H1 (cell line): Measurements from ENCODE around the gene ZBTB20. TPM values are rescaled to one million over a fixed set of nuclear protein-coding genes. Genes with fewer than 3 reads are reported as not detected.

Experiments
- CTCF ChIA-PET: fragments of 300-600 bp; sonication (Branson Sonifier 250); formaldehyde crosslinking; loops from one replicate; lab custom pipeline; 2021; ENCODE audit not compliant: partially characterized antibody; lab: Charles Lee
- POLR2A ChIA-PET: fragments of 300-600 bp; sonication (Branson Sonifier 250); formaldehyde crosslinking; loops from one replicate; lab custom pipeline; 2021; ENCODE audit warnings: inconsistent platforms; ENCODE audit not compliant: partially characterized antibody; lab: Charles Lee
- DNase-seq, 2 experiments: peaks; one replicate each; pipeline versions ENCODE4 v3.0.0 to v3.0.0-alpha.2; 2010 to 2022; ENCODE audit warnings: low spot score in 2 of 2, low read depth in 1 of 2, mixed read lengths in 1 of 2
- FAIRE-seq: peaks from 2 replicates; lab custom pipeline; 2011; peaks lifted over from hg19 to GRCh38; lab: Jason Lieb, UNC
- H2AFZ ChIP-seq: 2 replicates; pipeline ENCODE4 v1.8.1; 2012; ENCODE audit warnings: low read length, inconsistent platforms
- H2AK5ac ChIP-seq: 2 replicates; pipeline ENCODE4 v1.6.1; 2013; ENCODE audit warnings: low read depth, low read length
- H2BK120ac ChIP-seq: replicated peaks from 2 replicates; pipeline ENCODE3; 2013; ENCODE audit warnings: low read depth, low read length, inconsistent platforms
- H2BK12ac ChIP-seq: 2 replicates; pipeline ENCODE4 v1.6.1; 2013; ENCODE audit warnings: low read depth, low read length
- H2BK15ac ChIP-seq: 2 replicates; pipeline ENCODE4 v1.6.1; 2013; ENCODE audit warnings: low read length
- H2BK20ac ChIP-seq: 2 replicates; pipeline ENCODE4 v1.6.1; 2013; ENCODE audit warnings: low read length
- H2BK5ac ChIP-seq: 2 replicates; pipeline ENCODE4 v1.6.1; 2013; ENCODE audit warnings: low read depth, low read length
- H3K14ac ChIP-seq: 2 replicates; pipeline ENCODE4 v1.6.1; 2013; ENCODE audit warnings: inconsistent platforms; ENCODE audit not compliant: insufficient read length
- H3K18ac ChIP-seq: 2 replicates; pipeline ENCODE4 v1.6.1; 2013; ENCODE audit warnings: low read length; ENCODE audit errors: extremely low read depth
- H3K23ac ChIP-seq: 2 replicates; pipeline ENCODE4 v1.6.1; 2013; ENCODE audit warnings: inconsistent platforms; ENCODE audit not compliant: insufficient read length
- H3K23me2 ChIP-seq: 2 replicates; pipeline ENCODE4 v1.6.1; 2013; ENCODE audit warnings: low read depth, low read length
- H3K27ac ChIP-seq: 2 replicates; pipeline ENCODE4 v1.6.1; 2011; ENCODE audit warnings: low read depth, low read length, inconsistent platforms
- H3K27me3 ChIP-seq, 4 experiments: replicated peaks in 1 of 4; 1 replicate in 1 of 4; 2 replicates in 3 of 4; pipeline versions ENCODE4 v1.6.1 to v1.8.1; 2011 to 2013; ENCODE audit warnings: low read length in 3 of 4, mild to moderate bottlenecking in 3 of 4, inconsistent platforms in 2 of 4, mixed read lengths in 2 of 4, moderate library complexity in 1 of 4; ENCODE audit not compliant: control insufficient read depth in 3 of 4, insufficient read depth in 3 of 4; ENCODE audit errors: extremely low read depth in 1 of 4
- H3K36me3 ChIP-seq, 4 experiments: 2 replicates each; pipeline versions ENCODE4 v1.6.1 to v1.8.1; 2011 to 2013; ENCODE audit warnings: mild to moderate bottlenecking in 4 of 4, low read length in 3 of 4, moderate library complexity in 2 of 4, control low read depth in 1 of 4, inconsistent platforms in 1 of 4; ENCODE audit not compliant: insufficient read depth in 4 of 4, control insufficient read depth in 2 of 4
- H3K4ac ChIP-seq: replicated peaks from 2 replicates; pipeline ENCODE3; 2013; ENCODE audit warnings: low read length, low read depth, mixed read lengths, inconsistent platforms; ENCODE audit not compliant: insufficient read length
- H3K4me1 ChIP-seq, 4 experiments: replicated peaks in 1 of 4; 1 replicate in 1 of 4; 2 replicates in 3 of 4; pipeline versions ENCODE4 v1.6.1 to v1.8.1; 2011 to 2013; ENCODE audit warnings: low read length in 3 of 4, inconsistent platforms in 2 of 4, mixed read lengths in 1 of 4; ENCODE audit not compliant: insufficient read depth in 4 of 4, control insufficient read depth in 3 of 4
- H3K4me2 ChIP-seq, 2 experiments: 2 replicates each; pipeline versions ENCODE4 v1.6.1 to v1.8.1; 2011 to 2013; ENCODE audit warnings: low read depth in 2 of 2, low read length in 2 of 2, control low read depth in 1 of 2, inconsistent platforms in 1 of 2, mild to moderate bottlenecking in 1 of 2; ENCODE audit not compliant: insufficient read depth in 1 of 2
- H3K4me3 ChIP-seq, 4 experiments: fragments of 200-600, 300-600 bp in 1 of 4; sonication (generic), shearing (Covaris generic), sonication (Bioruptor Twin) in 1 of 4; 2 replicates each; pipeline versions ENCODE4 v1.5.1 to v1.8.1; 2011 to 2016; ENCODE audit warnings: low read length in 4 of 4, low read depth in 3 of 4, control low read depth in 2 of 4, inconsistent platforms in 2 of 4, mild to moderate bottlenecking in 2 of 4, mixed read lengths in 1 of 4, moderate library complexity in 1 of 4; ENCODE audit not compliant: insufficient read depth in 2 of 4; ENCODE audit errors: extremely low read depth in 1 of 4
- H3K56ac ChIP-seq: replicated peaks from 2 replicates; pipeline ENCODE3; 2013; ENCODE audit warnings: low read depth, mild to moderate bottlenecking, mixed read lengths, low read length, inconsistent platforms; ENCODE audit not compliant: insufficient read length
- H3K79me1 ChIP-seq: 2 replicates; pipeline ENCODE4 v1.6.1; 2013; ENCODE audit warnings: low read depth, low read length, control low read depth
- H3K79me2 ChIP-seq, 2 experiments: 2 replicates each; pipeline versions ENCODE4 v1.6.1 to v1.8.1; 2012 to 2013; ENCODE audit warnings: low read length in 2 of 2, mild to moderate bottlenecking in 2 of 2, inconsistent platforms in 1 of 2; ENCODE audit not compliant: insufficient read depth in 2 of 2, control insufficient read depth in 1 of 2
- H3K9ac ChIP-seq, 4 experiments: replicated peaks in 1 of 4; 1 replicate in 1 of 4; 2 replicates in 3 of 4; pipeline versions ENCODE4 v1.6.1 to v1.8.1; 2011 to 2013; ENCODE audit warnings: low read depth in 3 of 4, low read length in 3 of 4, control low read depth in 2 of 4, mild to moderate bottlenecking in 2 of 4, moderate library complexity in 2 of 4, inconsistent platforms in 1 of 4; ENCODE audit errors: extremely low read depth in 1 of 4
- H3K9me3 ChIP-seq, 2 experiments: 2 replicates each; pipeline versions ENCODE4 v1.6.1 to v1.8.1; 2012 to 2013; ENCODE audit warnings: mild to moderate bottlenecking in 2 of 2, moderate library complexity in 2 of 2, control low read depth in 1 of 2, inconsistent platforms in 1 of 2, low read depth in 1 of 2, low read length in 1 of 2, mixed read lengths in 1 of 2; ENCODE audit not compliant: insufficient read depth in 2 of 2
- H4K20me1 ChIP-seq, 2 experiments: replicated peaks in 1 of 2; 2 replicates each; pipeline versions ENCODE3 to v1.8.1; 2011 to 2013; ENCODE audit warnings: inconsistent platforms in 2 of 2, low read length in 2 of 2, mild to moderate bottlenecking in 1 of 2; ENCODE audit not compliant: insufficient read depth in 2 of 2, control insufficient read depth in 1 of 2
- H4K5ac ChIP-seq: 2 replicates; pipeline ENCODE4 v1.6.1; 2013; ENCODE audit warnings: low read length, low read depth, mixed read lengths, inconsistent platforms; ENCODE audit not compliant: insufficient read length
- H4K8ac ChIP-seq: 2 replicates; pipeline ENCODE4 v1.8.0; 2013; ENCODE audit warnings: mild to moderate bottlenecking, moderate library complexity, low read length, inconsistent platforms; ENCODE audit not compliant: insufficient read depth; ENCODE audit errors: extremely low read depth
- H4K91ac ChIP-seq: replicated peaks from 2 replicates; pipeline ENCODE3; 2013; ENCODE audit warnings: low read length, mixed read lengths, inconsistent platforms; ENCODE audit not compliant: insufficient read length
- ASH2L ChIP-seq: fragments of 200-600, 300-600 bp; sonication (generic); IDR thresholded peaks from one replicate; pipeline ENCODE4 v1.7.1; 2017; ENCODE audit warnings: low read length
- CBX5 ChIP-seq: fragments of 300-800, 300-1000 bp; sonication (generic); IDR thresholded peaks from 2 replicates; pipeline ENCODE4 v1.7.1; 2016; ENCODE audit warnings: antibody characterized with exemption, low read length, low read depth
- CHD2 ChIP-seq: IDR thresholded peaks from 2 replicates; pipeline ENCODE4 v1.6.1; 2012; ENCODE audit warnings: low read length, improper control_type of control experiment
- EP300 ChIP-seq, 2 experiments: IDR thresholded peaks; 1 replicate in 1 of 2; 2 replicates in 1 of 2; pipeline ENCODE4 v1.6.1; 2011 to 2012; ENCODE audit warnings: low read depth in 2 of 2, low read length in 2 of 2, mild to moderate bottlenecking in 2 of 2, borderline replicate concordance in 1 of 2, inconsistent platforms in 1 of 2, moderate library complexity in 1 of 2
- EZH2 ChIP-seq: fragments of 200-600 bp; sonication (generic); IDR thresholded peaks from 2 replicates; pipeline ENCODE4 v1.7.1; 2012; ENCODE audit warnings: low read depth, mild to moderate bottlenecking, moderate library complexity, low read length, inconsistent platforms; ENCODE audit not compliant: severe bottlenecking
- FOSL1 ChIP-seq: IDR thresholded peaks from 2 replicates; pipeline ENCODE4 v1.6.1; 2011; ENCODE audit warnings: mild to moderate bottlenecking, low read depth, low read length, moderate library complexity; ENCODE audit not compliant: insufficient read depth
- HDAC2 ChIP-seq, 2 experiments: fragments of 300-600 bp in 1 of 2; sonication (generic) in 1 of 2; IDR thresholded peaks; 2 replicates each; pipeline ENCODE4 v1.6.1; 2011 to 2012; ENCODE audit warnings: low read depth in 2 of 2, low read length in 2 of 2, mild to moderate bottlenecking in 2 of 2, moderate library complexity in 2 of 2, borderline replicate concordance in 1 of 2, inconsistent platforms in 1 of 2
- HDAC6 ChIP-seq: IDR thresholded peaks from one replicate; pipeline ENCODE4 v1.7.1; 2012; ENCODE audit warnings: low read depth, mild to moderate bottlenecking, inconsistent platforms, low read length, moderate library complexity
- JUND ChIP-seq: IDR thresholded peaks from 2 replicates; pipeline ENCODE4 v1.6.1; 2011; ENCODE audit warnings: mild to moderate bottlenecking, improper control_type of control experiment, low read length
- NANOG ChIP-seq: IDR thresholded peaks from 2 replicates; pipeline ENCODE4 v1.6.1; 2011; ENCODE audit warnings: low read length, low read depth, mild to moderate bottlenecking, inconsistent platforms; ENCODE audit not compliant: insufficient read depth, poor library complexity, severe bottlenecking
- POLR2AphosphoS5 ChIP-seq: IDR thresholded peaks from 2 replicates; pipeline ENCODE4 v1.6.1; 2011; ENCODE audit warnings: low read depth, low read length
- SIRT6 ChIP-seq: IDR thresholded peaks from one replicate; pipeline ENCODE4 v1.7.1; 2012; ENCODE audit warnings: low read length, inconsistent platforms
- SIX5 ChIP-seq: IDR thresholded peaks from 2 replicates; pipeline ENCODE4 v1.6.1; 2011; ENCODE audit warnings: mild to moderate bottlenecking, low read depth, low read length
- SP2 ChIP-seq: IDR thresholded peaks from 2 replicates; pipeline ENCODE4 v1.6.1; 2012; ENCODE audit warnings: mild to moderate bottlenecking, low read length, inconsistent platforms
- SRF ChIP-seq: IDR thresholded peaks from 2 replicates; pipeline ENCODE4 v1.6.1; 2011; ENCODE audit warnings: mild to moderate bottlenecking, low read depth, low read length, moderate library complexity
- polyA plus RNA-seq, 7 experiments: library from polyadenylated mRNA; depleted of rRNA in 3 of 7; stranded (reverse) in 5 of 7; unstranded in 2 of 7; fragments of >200 nt in 5 of 7; fragments of 200-250 nt in 2 of 7; gene quantifications; 1 replicate in 5 of 7; 2 replicates in 1 of 7; 4 replicates in 1 of 7; pipeline versions ENCODE4 v1.2.1 to v1.2.3, GENCODE V29; 2011 to 2013; ENCODE audit warnings: missing spikeins in 2 of 7, mixed read lengths in 2 of 7
- total RNA-seq: library from RNA; stranded (reverse); fragmentation: NEBNext Ultra II Directional; extraction: Animal tissue kit (Norgen Biotek cat#: 25700); gene quantifications from 2 replicates; pipeline ENCODE4 v1.2.1, GENCODE V29; 2021
- TF ChIP-seq, protein P1 (sequence below): IDR thresholded peaks from 2 replicates; pipeline ENCODE4 v1.6.1; 2011; ENCODE audit warnings: low read depth, mild to moderate bottlenecking, low read length; ENCODE audit not compliant: insufficient read depth

ZBTB20 gene
- total and polyA plus RNA-seq, 2 of the 8 experiments (the other 6 are each of a cell fraction or from before 2014, with no cell fraction given), result 0.35 to 1.3 TPM

DNA sequence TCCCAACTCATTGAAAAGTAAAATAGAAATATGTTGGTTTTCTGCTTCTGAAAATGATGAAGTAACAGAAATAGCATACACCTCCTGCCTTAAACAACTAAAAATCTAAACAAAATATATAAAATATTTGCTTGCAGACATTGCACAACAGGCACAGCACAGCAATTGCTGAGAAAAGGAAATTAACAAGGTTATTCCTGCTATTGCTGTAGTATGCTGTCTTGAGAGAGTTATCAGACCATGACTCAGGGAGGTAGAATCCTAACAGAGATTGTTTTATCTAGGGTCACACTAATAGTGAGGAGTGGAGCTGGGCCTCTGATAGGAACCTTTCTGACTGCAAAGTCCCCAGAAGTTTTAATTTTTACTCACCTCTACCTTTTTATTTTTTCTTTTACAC is 72.6 kb downstream of the ZBTB20 start:
- Histone ChIP-seq H3K27me3 (no peaks in the 10 kb centered on the region), H4K20me1 (no peaks in the 10 kb centered on the region), H3K14ac (no peak overlapping the region), H3K27ac (no peak overlapping the region), H3K4me3 (no peak overlapping the region), H3K23ac (no peak overlapping the region), H4K8ac (no peak overlapping the region), H3K23me2 (no peaks in the 10 kb centered on the region), H2BK120ac (no peak overlapping the region), H3K56ac (no peak overlapping the region), H3K9ac (no peak overlapping the region), H3K79me1 (no peaks in the 10 kb centered on the region), H2BK5ac (no peak overlapping the region), H2BK12ac (no peak overlapping the region), H3K4me1 (no peaks in the 10 kb centered on the region), H3K18ac (no peak overlapping the region), H2BK15ac (no peak overlapping the region), H4K5ac (no peak overlapping the region), H2AK5ac (no peak overlapping the region), H3K4ac (no peak overlapping the region), H3K4me2 (no peak overlapping the region), H2AFZ (no peak overlapping the region), H4K91ac (no peak overlapping the region), H3K9me3 (no peaks in the 10 kb centered on the region), H2BK20ac (no peak overlapping the region), H3K79me2 (no peaks in the 10 kb centered on the region), H3K36me3 (no peaks in the 10 kb centered on the region)
- FAIRE-seq (no peak), DNase-seq (no peak)
- POLR2A ChIA-PET, result no interaction called here
- CTCF ChIA-PET, result interaction anchor here (1.8 kb wide), 1 partner anchor 35 kb away, joined by 5 read pairs; no protein-coding TSS in a partner anchor
- TF ChIP-seq CBX5 (no peak), EZH2 (no peak), FOSL1 (no peak), HDAC2 (IDR thresholded peaks at IDR 0.05; ENCODE audit: borderline replicate concordance in 1 of 2, low read depth in 2 of 2, low read length in 2 of 2) (no peak), SIRT6 (no peak), SP2 (no peak), NANOG (no peak), JUND (no peak), SIX5 (no peak), SRF (no peak), HDAC6 (no peak), CHD2 (no peak), POLR2AphosphoS5 (no peak), ASH2L (no peak), EP300 (IDR thresholded peaks at IDR 0.05; ENCODE audit: borderline replicate concordance in 1 of 2, low read depth in 2 of 2, low read length in 2 of 2) (no peak)
- TF ChIP-seq, protein P1, sequence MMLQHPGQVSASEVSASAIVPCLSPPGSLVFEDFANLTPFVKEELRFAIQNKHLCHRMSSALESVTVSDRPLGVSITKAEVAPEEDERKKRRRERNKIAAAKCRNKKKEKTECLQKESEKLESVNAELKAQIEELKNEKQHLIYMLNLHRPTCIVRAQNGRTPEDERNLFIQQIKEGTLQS, result no peak
